Activated CD4-positive, alpha-beta T cell treated with anti-CD3 and anti-CD28 coated beads, Interleukin-2, amount 10 ng/mL, durations not matched to agents 24 days and 14 days (primary cell): ENCODE measurements around the gene RCSD1. TPM values are rescaled to one million over a fixed set of nuclear protein-coding genes. Genes with fewer than 3 reads are reported as not detected.
"Not testable (repeated sequence)": the region's sequence is repeated elsewhere in the genome, so short reads cannot be mapped to it uniquely, and the experiment has no call there.

Source experiments
- DNase-seq: peaks from one replicate; pipeline ENCODE4 v3.0.0; 2022
- H3K27ac Mint-ChIP-seq: one replicate; pipeline ENCODE4 v1.8.0; 2022; ENCODE audit warnings: mild to moderate bottlenecking, mixed read lengths
- H3K27me3 Mint-ChIP-seq: one replicate; pipeline ENCODE4 v1.8.0; 2022; ENCODE audit warnings: mixed read lengths
- H3K36me3 Mint-ChIP-seq: one replicate; pipeline ENCODE4 v1.8.0; 2022; ENCODE audit warnings: low read depth, mild to moderate bottlenecking, mixed read lengths
- H3K4me1 Mint-ChIP-seq: one replicate; pipeline ENCODE4 v1.8.0; 2021; ENCODE audit warnings: mixed read lengths
- H3K4me3 Mint-ChIP-seq: one replicate; pipeline ENCODE4 v1.8.0; 2022; ENCODE audit warnings: mild to moderate bottlenecking, moderate library complexity, mixed read lengths
- H3K9me3 Mint-ChIP-seq: one replicate; pipeline ENCODE4 v1.8.0; 2021; ENCODE audit warnings: mixed read lengths
- intact Hi-C: fragments of 100-400 bp; cut with micrococcal nuclease; formaldehyde crosslinking; loops from one replicate; pipeline ENCODE4 v1.15.1; 2023
- total RNA-seq: library from RNA; stranded (reverse); gene quantifications from 2 replicates; pipeline ENCODE4 v1.2.3, GENCODE V29; 2022

Gene RCSD1
- total RNA-seq, 1 donor from 2014 or later, result 81.0 TPM

DNA sequence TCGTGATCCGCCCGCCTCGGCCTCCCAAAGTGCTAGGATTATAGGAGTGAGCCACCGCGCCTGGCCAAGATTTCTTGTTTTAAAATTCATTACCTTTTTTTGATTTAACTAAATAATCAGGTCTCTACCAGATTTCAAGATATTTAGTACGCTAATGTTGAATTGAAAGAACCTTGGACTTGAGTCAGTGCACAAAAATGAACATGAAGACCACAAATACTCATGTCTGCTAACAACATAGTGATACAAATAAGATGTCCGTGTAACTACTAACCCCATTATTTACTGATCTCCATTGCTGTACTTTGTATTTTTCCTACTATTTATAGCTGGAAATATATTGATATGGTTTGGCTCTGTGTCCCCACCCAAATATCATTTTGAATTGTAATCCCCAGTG is 108.1 kb downstream of the RCSD1 start:
- Mint-ChIP-seq H3K4me1 (peaks cover 12% of the 10 kb centered on the region), H3K27ac (no peak overlapping the region), H3K27me3 (no peaks in the 10 kb centered on the region), H3K4me3 (no peak overlapping the region), H3K36me3 (peaks cover 25% of the 10 kb centered on the region), H3K9me3 (peaks cover 10% of the 10 kb centered on the region)
- no peak for DNase-seq
- intact Hi-C loops, result no loop called here

DNA sequence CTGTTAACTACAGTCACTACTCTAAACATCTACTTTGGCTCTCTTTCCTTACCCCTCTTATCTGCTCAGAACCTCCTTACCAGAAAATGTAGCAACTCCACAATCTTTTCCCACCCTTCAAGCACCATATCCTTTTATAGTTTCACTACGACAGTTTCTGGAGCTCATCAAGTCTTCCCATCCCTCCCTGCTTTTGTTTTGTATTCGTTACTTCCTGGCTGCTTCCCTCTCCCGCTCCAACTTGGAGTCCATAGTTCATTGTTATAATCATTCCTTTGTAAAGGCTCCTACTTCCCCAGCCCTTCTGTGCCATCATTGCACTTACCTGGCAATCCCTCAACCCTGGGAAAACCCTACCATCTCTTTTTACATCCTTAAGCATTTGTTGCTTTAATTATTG is 109.7 kb downstream of the RCSD1 start:
- Mint-ChIP-seq H3K36me3 (peaks cover 21% of the 10 kb centered on the region), H3K9me3 (peaks cover 10% of the 10 kb centered on the region), H3K4me3 (no peak overlapping the region), H3K27me3 (no peaks in the 10 kb centered on the region), H3K27ac (no peak overlapping the region), H3K4me1 (peaks cover 21% of the 10 kb centered on the region)
- intact Hi-C loops, result no loop called here
- DNase-seq, result no peak

DNA sequence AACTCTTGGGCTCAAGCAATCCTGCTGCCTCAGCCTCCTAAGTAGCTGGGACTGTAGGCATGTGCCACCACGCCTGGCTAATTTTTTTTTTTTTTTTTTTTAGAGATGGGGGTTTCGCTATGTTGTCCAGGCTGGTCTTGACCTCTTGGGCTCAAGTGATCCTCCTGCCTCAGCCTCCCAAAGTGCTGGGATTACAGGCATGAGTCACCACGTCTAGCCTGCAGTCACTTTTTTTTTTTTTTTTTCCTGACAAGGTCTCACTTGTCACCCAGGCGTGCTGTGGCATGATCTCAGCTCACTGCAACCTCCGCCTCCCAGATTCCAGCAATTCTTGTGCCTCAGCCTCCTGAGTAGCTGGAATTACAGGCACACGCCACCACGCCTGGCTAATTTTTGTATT is 111.1 kb downstream of the RCSD1 start:
- H3K4me1 Mint-ChIP-seq, result peaks cover 24% of the 10 kb centered on the region
- H3K9me3 Mint-ChIP-seq, H3K27ac Mint-ChIP-seq, H3K4me3 Mint-ChIP-seq, H3K27me3 Mint-ChIP-seq, DNase-seq, intact Hi-C loops: not testable (repeated sequence)
- H3K36me3 Mint-ChIP-seq, result peaks cover 18% of the 10 kb centered on the region

DNA sequence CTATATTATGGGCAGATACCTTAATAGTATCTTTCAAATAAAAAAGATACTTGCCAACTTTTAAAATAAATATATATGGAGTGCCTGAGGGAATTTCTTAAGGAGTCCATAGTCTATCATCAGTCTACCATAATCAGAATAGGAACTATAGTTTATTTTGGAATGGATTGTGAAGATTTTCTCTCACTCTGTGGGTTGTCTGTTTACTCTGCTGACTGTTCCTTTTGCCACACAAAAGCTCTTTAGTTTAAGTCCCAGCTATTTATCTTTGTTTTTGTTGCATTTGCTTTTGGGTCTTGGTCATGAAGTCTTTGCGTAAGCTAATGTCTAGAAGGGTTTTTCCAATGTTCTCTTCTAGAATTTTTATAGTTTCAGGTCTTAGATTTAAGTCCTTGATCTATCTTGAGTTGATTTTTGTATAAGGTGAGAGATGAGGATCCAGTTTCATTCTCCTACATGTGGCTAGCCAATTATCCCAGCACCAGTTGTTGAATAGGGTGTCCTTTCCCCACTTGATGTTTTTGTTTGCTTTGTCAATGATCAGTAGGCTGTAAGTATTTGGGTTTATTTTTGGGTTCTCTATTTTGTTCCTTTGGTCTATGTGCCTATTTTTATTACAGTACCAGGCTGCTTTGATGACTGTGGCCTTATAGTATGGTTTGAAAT is 112.5 kb downstream of the RCSD1 start:
- intact Hi-C loops, DNase-seq, H3K27me3 Mint-ChIP-seq, H3K9me3 Mint-ChIP-seq, H3K4me3 Mint-ChIP-seq: not testable (repeated sequence)
- H3K4me1 Mint-ChIP-seq, result peaks cover 28% of the 10 kb centered on the region
- peak overlapping the region; percentile 46 for H3K27ac Mint-ChIP-seq
- peaks cover 19% of the 10 kb centered on the region for H3K36me3 Mint-ChIP-seq

DNA sequence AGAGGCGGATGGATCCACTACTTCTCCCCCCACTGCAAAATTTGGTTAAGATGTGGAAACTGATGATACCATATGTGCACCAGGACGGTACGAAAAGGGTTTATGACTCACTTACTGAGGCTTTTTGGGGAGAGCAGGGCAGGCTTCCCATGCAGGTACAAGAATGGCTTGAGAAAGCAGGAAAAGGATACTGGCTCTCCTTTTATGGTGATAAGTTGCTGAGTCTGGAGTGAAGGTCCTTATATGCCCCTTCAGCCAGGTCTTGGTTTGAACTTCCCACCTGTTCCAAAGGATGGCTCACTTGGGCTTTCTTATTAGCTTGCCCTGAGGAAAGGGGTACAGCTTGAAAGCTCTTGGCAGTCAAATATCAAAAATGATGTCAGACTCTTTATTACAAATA is 114.9 kb downstream of the RCSD1 start:
- H3K36me3 Mint-ChIP-seq, result peaks cover 7% of the 10 kb centered on the region
- DNase-seq, result no peak
- no peaks in the 10 kb centered on the region for H3K27me3 Mint-ChIP-seq
- peaks cover 25% of the 10 kb centered on the region for H3K4me1 Mint-ChIP-seq
- H3K27ac Mint-ChIP-seq, result no peak overlapping the region
- no peak overlapping the region for H3K4me3 Mint-ChIP-seq
- intact Hi-C loops, result no loop called here
- peaks cover under 1% of the 10 kb centered on the region for H3K9me3 Mint-ChIP-seq

DNA sequence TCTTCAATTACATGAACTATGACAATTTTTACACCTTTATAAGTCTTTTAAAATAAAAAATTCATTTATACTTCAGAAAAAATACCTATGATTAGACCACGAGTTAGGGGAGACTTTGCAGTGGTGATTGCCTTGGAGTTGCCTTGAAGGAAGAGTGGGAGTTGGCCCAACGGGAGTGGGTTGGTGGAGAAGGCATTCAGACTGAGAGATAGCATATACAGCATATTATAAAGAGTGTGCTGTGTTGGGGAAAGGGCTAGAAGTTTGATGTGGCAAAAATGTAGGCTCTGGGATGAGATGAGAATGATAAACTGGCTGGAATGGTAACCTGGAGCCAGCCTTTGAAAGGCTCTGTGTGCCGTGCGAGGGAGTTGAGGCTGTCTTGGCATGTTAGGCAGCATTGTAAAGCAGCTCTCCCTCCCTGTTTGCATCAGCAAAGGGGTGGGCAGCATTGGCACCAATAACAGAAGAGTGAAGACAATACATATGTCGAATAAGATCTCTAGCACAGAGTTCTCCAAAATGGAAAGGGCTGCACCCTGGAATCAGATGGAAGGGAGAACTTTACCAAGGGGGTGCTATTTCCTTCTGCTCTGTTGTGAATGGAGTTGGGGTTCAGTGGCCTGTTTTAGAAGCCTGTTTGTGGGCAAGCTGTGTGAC is 116.1 kb downstream of the RCSD1 start:
- Mint-ChIP-seq H3K4me3 (no peak overlapping the region), H3K27ac (no peak overlapping the region), H3K4me1 (peaks cover 22% of the 10 kb centered on the region), H3K36me3 (peaks cover 7% of the 10 kb centered on the region), H3K27me3 (no peaks in the 10 kb centered on the region), H3K9me3 (no peaks in the 10 kb centered on the region)
- no peak for DNase-seq
- intact Hi-C loops, result no loop called here

DNA sequence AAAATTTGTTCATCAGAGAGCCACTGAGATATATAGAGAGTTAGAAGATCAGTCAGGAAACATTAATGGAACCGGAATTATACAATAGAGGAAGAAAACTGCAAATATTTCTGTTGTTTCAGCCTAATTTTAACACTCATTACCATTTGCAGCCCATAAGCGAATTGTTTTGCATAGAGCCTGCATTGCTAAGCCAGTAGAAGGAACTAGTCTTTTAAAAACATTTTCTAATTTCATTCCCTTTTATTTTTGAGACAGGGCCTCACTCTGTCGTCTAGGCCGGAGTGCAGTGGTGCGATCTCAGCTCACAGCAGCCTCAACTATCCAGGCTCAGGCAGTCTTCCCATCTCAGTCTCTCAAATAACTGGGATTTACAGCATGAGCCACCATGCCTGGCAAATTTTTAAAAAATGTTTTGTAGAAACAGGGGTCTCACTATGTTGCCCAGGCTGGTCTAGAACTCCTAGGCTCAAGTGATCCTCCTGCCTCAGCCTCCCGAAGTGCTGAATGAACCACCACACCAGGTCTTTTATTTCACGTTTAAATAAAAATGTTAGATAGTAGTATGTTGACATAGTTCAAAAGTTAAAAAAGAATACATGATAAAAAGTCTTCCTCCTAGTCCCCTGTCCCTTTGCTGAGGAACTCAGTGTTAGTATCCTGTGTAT is 117.1 kb downstream of the RCSD1 start:
- intact Hi-C loops, result no loop called here
- H3K9me3 Mint-ChIP-seq, result no peaks in the 10 kb centered on the region
- peaks cover 9% of the 10 kb centered on the region for H3K36me3 Mint-ChIP-seq
- H3K4me3 Mint-ChIP-seq, result no peak overlapping the region
- H3K27me3 Mint-ChIP-seq, result no peaks in the 10 kb centered on the region
- peaks cover 26% of the 10 kb centered on the region for H3K4me1 Mint-ChIP-seq
- DNase-seq, result no peak
- H3K27ac Mint-ChIP-seq, result no peak overlapping the region

DNA sequence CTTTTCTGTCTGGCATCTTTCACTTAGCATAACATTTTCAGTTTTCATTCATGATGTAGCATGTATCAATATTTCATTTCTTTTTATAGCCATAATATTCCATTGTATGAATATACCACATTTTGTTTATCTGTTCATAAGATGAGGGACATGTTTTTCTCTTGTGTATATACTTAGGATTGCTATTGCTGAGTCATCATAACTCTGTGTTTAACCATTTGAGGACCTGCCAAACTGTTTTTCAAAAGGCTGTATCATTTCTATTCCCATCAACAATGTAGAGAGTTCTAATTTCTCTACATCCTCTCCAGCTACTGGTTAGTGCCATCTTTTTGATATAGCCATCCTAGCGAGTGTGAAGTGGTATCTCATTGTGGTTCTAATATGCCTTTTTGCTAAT is 118.0 kb downstream of the RCSD1 start:
- Mint-ChIP-seq H3K36me3 (peaks cover 3% of the 10 kb centered on the region), H3K9me3 (no peaks in the 10 kb centered on the region), H3K4me3 (no peak overlapping the region), H3K27me3 (no peaks in the 10 kb centered on the region), H3K4me1 (peaks cover 27% of the 10 kb centered on the region), H3K27ac (no peak overlapping the region)
- intact Hi-C loops, result no loop called here
- no peak for DNase-seq

DNA sequence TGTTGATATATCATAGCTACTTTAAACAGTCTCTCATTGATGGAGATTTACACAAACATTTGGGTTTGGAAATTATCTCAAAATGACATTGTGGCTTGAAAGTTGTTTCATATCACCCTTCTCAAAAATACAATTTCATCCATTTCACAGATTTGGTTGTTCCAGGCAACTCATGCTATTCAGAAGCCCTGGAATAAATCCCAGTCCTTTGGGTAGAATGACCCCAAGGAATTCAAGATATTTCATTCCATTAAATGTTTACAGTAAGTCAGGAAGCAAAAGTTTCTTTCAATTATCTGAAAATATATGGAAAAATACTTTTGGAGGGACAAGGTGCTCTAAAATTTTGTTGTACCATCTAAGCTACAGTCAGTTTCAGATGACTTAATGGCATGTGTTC is 118.9 kb downstream of the RCSD1 start:
- no peaks in the 10 kb centered on the region for H3K9me3 Mint-ChIP-seq
- peaks cover 3% of the 10 kb centered on the region for H3K36me3 Mint-ChIP-seq
- intact Hi-C loops, result no loop called here
- peaks cover 23% of the 10 kb centered on the region for H3K4me1 Mint-ChIP-seq
- H3K27me3 Mint-ChIP-seq, result no peaks in the 10 kb centered on the region
- no peak overlapping the region for H3K27ac Mint-ChIP-seq
- no peak overlapping the region for H3K4me3 Mint-ChIP-seq
- DNase-seq, result no peak

DNA sequence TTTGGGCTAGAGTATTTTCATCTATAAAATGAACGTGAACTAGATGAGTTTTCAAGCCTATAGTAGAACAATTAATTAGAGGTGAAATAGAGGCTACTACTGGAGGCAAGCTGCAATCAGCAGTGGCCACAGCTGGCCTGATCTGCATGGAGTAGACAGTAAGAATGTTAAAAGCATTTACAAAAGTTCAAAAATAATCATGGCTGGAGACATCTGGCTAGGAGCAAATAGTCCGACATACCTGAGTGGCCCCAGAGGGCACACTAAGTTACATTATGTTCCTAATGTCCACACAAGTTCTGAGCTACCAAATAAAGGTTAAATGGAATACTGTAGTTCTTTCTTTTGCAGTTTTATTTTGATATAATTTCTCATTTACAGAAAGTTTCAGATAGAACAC is 119.7 kb downstream of the RCSD1 start:
- intact Hi-C loops, result loop anchor here (5.0 kb wide), 1 partner anchor 48 kb away; no protein-coding TSS in a partner anchor
- Mint-ChIP-seq H3K9me3 (no peaks in the 10 kb centered on the region), H3K36me3 (peaks cover 3% of the 10 kb centered on the region), H3K4me1 (peaks cover 20% of the 10 kb centered on the region), H3K4me3 (no peak overlapping the region), H3K27me3 (no peaks in the 10 kb centered on the region), H3K27ac (no peak overlapping the region)
- DNase-seq, result no peak

DNA sequence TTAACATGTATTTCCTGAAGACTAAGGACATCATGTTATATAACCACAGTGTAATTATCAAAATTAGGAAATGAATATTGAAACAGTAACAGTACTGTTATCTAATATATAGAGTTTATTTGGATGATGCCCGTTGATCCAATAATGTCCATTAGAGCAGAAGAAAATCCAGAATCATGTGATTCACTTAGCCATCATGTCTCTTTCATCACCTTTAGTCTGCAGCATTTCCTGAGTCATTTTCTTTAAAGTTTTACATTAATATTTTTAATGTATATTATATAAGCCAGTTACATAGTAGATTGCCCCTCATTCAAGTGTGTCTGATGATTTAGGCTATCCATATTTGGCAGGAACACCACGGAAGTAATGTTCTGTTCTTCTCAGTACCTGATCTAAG is 120.6 kb downstream of the RCSD1 start:
- peaks cover 3% of the 10 kb centered on the region for H3K36me3 Mint-ChIP-seq
- no peaks in the 10 kb centered on the region for H3K27me3 Mint-ChIP-seq
- intact Hi-C loops, result loop anchor here (5.0 kb wide), 1 partner anchor 47 kb away; no protein-coding TSS in a partner anchor
- H3K4me1 Mint-ChIP-seq, result peaks cover 18% of the 10 kb centered on the region
- no peak overlapping the region for H3K4me3 Mint-ChIP-seq
- H3K9me3 Mint-ChIP-seq, result no peaks in the 10 kb centered on the region
- no peak for DNase-seq
- no peak overlapping the region for H3K27ac Mint-ChIP-seq

DNA sequence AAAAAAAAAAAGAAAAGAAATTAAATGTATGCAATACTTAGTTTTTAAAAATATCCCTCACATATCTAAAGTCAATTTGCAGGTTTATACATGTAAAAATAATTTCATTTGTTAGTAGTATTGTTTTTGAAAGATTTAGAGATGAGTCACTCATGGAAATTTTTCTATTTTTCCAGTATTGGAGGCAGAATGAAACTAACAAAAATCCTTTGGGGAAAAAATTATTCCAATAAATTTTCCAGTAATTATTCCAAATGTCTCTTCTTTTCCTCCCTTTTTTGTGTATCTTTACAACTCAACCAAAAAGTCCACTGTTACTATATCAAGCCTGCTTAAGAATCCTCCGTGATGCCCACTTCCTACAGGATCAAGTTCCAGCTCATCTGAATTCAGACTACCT is 121.6 kb downstream of the RCSD1 start:
- Mint-ChIP-seq H3K27me3 (no peaks in the 10 kb centered on the region), H3K27ac (no peak overlapping the region), H3K4me1 (peaks cover 15% of the 10 kb centered on the region), H3K9me3 (no peaks in the 10 kb centered on the region), H3K4me3 (no peak overlapping the region), H3K36me3 (peaks cover 3% of the 10 kb centered on the region)
- intact Hi-C loops, result loop anchor here (1.0 to 5.0 kb wide), 2 partner anchors 11 to 46 kb away; no protein-coding TSS in a partner anchor
- DNase-seq, result no peak

DNA sequence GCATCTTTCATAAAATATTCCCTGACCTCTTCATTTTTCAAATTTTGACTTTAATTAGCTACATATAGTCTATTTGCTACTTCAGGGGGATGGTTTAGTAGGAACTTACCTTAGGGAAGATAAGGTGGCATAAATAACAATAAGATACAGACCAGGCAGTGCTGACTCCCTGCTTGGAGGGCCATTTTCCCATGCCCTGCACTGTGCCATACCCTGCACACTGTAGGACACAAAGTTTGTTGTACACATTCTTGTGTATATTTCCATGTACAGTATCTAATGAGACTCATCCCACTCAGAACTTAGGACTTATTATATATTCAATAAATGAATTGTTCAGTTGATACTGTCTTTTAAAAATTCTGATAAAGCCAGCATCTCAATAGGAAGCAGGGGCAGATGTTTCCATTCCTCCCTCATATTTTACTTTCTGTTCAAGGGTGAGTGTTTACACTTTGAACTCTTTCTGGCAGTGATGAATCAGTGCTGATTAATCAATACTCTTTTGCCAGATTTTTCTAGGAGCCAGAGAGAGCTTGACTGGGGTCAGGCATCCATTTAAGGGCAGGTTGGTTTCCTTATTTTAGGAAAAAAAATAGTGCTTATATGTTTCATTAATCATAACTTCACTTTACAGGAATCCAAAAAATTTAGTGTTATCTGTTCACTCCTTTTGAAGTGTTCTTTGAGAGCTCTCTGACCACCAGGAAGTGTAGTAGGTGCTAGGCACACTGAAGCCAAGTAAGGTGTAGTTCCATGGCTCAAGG is 122.4 kb downstream of the RCSD1 start:
- DNase-seq, result no peak
- Mint-ChIP-seq H3K4me3 (no peak overlapping the region), H3K4me1 (peaks cover 19% of the 10 kb centered on the region), H3K27ac (peak overlapping the region; percentile 30), H3K36me3 (peaks cover 3% of the 10 kb centered on the region), H3K27me3 (no peaks in the 10 kb centered on the region), H3K9me3 (no peaks in the 10 kb centered on the region)
- intact Hi-C loops, result loop anchor here (1.0 to 5.0 kb wide), 2 partner anchors 10 to 45 kb away; no protein-coding TSS in a partner anchor

DNA sequence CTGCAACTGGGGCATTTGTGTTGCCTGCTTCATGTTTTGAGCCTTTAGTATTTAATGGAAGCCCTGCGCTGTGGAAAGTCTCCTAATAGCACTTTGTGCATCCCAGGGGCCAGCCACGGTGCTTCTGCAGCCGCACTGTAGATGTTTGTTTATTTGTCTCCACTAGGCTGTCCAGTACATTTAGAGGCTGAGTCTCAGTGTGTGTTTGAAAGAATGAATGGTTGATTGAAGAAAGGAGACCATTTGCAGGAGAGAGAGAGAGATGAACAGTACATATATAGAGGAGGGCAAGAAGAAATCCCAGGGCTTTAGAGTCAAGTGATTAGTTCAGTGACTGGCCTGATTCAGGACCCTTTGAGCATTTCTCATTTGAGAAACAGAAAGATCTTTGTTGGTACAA is 125.6 kb downstream of the RCSD1 start:
- intact Hi-C loops, result no loop called here
- no peak for DNase-seq
- Mint-ChIP-seq H3K36me3 (peaks cover 5% of the 10 kb centered on the region), H3K4me1 (peaks cover 28% of the 10 kb centered on the region), H3K9me3 (no peaks in the 10 kb centered on the region), H3K27me3 (no peaks in the 10 kb centered on the region), H3K4me3 (no peak overlapping the region), H3K27ac (no peak overlapping the region)
